ENCODE measurements around the gene C2orf78.

Gene C2orf78

DNA sequence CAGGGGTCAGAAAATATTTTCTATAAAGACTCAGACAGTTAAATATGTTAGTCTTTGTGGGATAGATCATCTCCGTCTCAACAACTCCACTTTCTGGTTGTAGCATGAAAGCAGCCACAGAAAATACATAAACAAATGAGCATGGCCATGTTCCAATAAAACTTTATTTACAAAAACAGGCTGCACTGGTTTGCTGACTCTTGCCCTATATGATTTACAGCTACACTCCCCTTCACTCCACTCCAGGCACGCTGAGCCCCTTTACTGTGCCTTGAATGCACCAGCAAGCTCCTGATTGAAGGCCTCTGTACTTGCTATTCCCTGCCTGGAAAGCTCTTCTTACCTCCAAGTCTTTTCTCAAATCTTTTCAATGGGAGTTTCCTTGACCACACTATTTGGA lies 39.0 kb downstream of the C2orf78 start:
- H3K36me3 ChIP-seq (replicated peaks; ENCODE audit: low read depth, low read length), result no peaks in the 10 kb centered on the region
- H3K4me2 ChIP-seq (ENCODE audit: low read length), result peak overlapping the region; percentile 75
- peaks cover 58% of the 10 kb centered on the region for H3K4me1 ChIP-seq (ENCODE audit: low read length)
- peak overlapping the region; percentile 47 for H3K4me3 ChIP-seq (ENCODE audit: low read length)
- peak overlapping the region; percentile 82 for H3K9ac ChIP-seq (ENCODE audit: low read length)
- 0 out of 2 replicates have a peak, but pooled peaks have one; percentile 10 for TF ChIP-seq CTCF (IDR thresholded peaks at IDR 0.05; ENCODE audit: low read depth, low read length)
- no peak for TF ChIP-seq EZH2phosphoT487 (IDR thresholded peaks at IDR 0.05; ENCODE audit: low read depth)
- H4K20me1 ChIP-seq (ENCODE audit: insufficient read depth, low read length), result no peaks in the 10 kb centered on the region
- peak overlapping the region; percentile 98 for H3K27ac ChIP-seq (ENCODE audit: low read length)
- no peaks in the 10 kb centered on the region for H3K9me3 ChIP-seq (ENCODE audit: insufficient read depth, low read length)
- peak overlapping the region; percentile 73 for H2AFZ ChIP-seq (ENCODE audit: low read depth, low read length)
- H3K79me2 ChIP-seq (ENCODE audit: low read length), result no peaks in the 10 kb centered on the region
- no peaks in the 10 kb centered on the region for H3K27me3 ChIP-seq (ENCODE audit: low read depth, low read length)

DNA sequence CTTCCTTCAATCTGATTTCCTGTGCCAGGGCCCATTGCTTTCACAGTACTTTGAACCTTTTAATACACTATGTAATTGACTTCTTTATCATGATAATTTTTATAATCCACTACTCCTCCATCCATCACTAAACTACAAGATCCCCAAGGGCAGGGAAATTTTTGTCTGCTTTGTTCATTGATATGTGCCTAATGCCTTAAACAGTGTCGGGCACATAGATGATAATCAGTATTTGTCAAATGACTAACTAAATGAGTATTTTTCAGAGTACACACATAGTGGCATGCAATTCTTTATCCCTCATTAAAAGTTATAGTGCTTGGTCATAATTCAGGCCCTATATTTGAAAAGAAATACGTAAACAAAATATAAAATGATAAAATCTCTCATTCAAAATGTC lies 39.4 kb downstream of the C2orf78 start:
- Histone ChIP-seq H3K9me3 (ENCODE audit: insufficient read depth, low read length) (no peaks in the 10 kb centered on the region), H3K4me2 (ENCODE audit: low read length) (peak overlapping the region; percentile 75), H3K36me3 (replicated peaks; ENCODE audit: low read depth, low read length) (no peaks in the 10 kb centered on the region), H4K20me1 (ENCODE audit: insufficient read depth, low read length) (no peaks in the 10 kb centered on the region), H3K79me2 (ENCODE audit: low read length) (no peaks in the 10 kb centered on the region), H3K27me3 (ENCODE audit: low read depth, low read length) (no peaks in the 10 kb centered on the region), H2AFZ (ENCODE audit: low read depth, low read length) (peak overlapping the region; percentile 73), H3K4me3 (ENCODE audit: low read length) (peak overlapping the region; percentile 47; the same call in 1 of the 2 replicates), H3K4me1 (ENCODE audit: low read length) (peaks cover 60% of the 10 kb centered on the region), H3K27ac (ENCODE audit: low read length) (peak overlapping the region; percentile 98), H3K9ac (ENCODE audit: low read length) (peak overlapping the region; percentile 82)
- TF ChIP-seq CTCF (IDR thresholded peaks at IDR 0.05; ENCODE audit: low read depth, low read length) (no peak), EZH2phosphoT487 (IDR thresholded peaks at IDR 0.05; ENCODE audit: low read depth) (no peak)

GRCh38 chr2:73823916-73824523 lies 40.0 kb downstream of the C2orf78 start:
- Histone ChIP-seq H3K79me2 (ENCODE audit: low read length) (peaks cover 3% of the 10 kb centered on the region), H3K4me1 (ENCODE audit: low read length) (peaks cover 60% of the 10 kb centered on the region), H3K27me3 (ENCODE audit: low read depth, low read length) (no peaks in the 10 kb centered on the region), H3K9ac (ENCODE audit: low read length) (peak overlapping the region; percentile 82; the same call in 1 of the 2 replicates), H2AFZ (ENCODE audit: low read depth, low read length) (no peak overlapping the region), H3K4me3 (ENCODE audit: low read length) (no peak overlapping the region), H3K4me2 (ENCODE audit: low read length) (peak overlapping the region; percentile 75; the same call in 1 of the 2 replicates), H3K27ac (ENCODE audit: low read length) (peak overlapping the region; percentile 98), H4K20me1 (ENCODE audit: insufficient read depth, low read length) (no peaks in the 10 kb centered on the region), H3K36me3 (replicated peaks; ENCODE audit: low read depth, low read length) (no peaks in the 10 kb centered on the region), H3K9me3 (ENCODE audit: insufficient read depth, low read length) (no peaks in the 10 kb centered on the region)
- TF ChIP-seq EZH2phosphoT487 (IDR thresholded peaks at IDR 0.05; ENCODE audit: low read depth) (no peak), CTCF (IDR thresholded peaks at IDR 0.05; ENCODE audit: low read depth, low read length) (peak; percentile 91)

DNA sequence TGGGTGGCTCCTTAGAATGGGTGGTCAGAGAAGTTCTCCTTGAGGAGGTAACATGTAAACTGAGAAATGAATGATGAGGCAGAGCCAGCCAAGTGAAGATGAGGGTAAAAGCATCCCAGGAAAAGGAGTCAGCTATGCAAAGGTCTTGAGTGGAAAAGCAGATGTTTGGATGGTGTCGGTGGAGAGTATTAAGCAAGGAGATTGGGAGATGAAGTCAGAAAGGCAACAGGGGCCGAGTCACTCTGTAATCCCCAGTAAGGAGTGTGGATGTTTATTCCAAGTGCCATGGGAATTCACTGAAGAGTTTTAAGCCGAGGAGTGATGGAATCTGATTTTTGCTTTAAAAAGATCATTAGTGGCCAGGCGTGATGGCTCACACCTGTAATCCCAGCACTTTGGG lies 41.4 kb downstream of the C2orf78 start:
- no peak for TF ChIP-seq EZH2phosphoT487 (IDR thresholded peaks at IDR 0.05; ENCODE audit: low read depth)
- no peak for TF ChIP-seq CTCF (IDR thresholded peaks at IDR 0.05; ENCODE audit: low read depth, low read length)
- peaks cover 17% of the 10 kb centered on the region for H3K79me2 ChIP-seq (ENCODE audit: low read length)
- H4K20me1 ChIP-seq (ENCODE audit: insufficient read depth, low read length), result no peaks in the 10 kb centered on the region
- H3K4me3 ChIP-seq (ENCODE audit: low read length), result no peak overlapping the region
- no peak overlapping the region for H3K4me2 ChIP-seq (ENCODE audit: low read length)
- H3K4me1 ChIP-seq (ENCODE audit: low read length), result peaks cover 63% of the 10 kb centered on the region
- no peak overlapping the region for H3K27ac ChIP-seq (ENCODE audit: low read length)
- H3K36me3 ChIP-seq (replicated peaks; ENCODE audit: low read depth, low read length), result no peaks in the 10 kb centered on the region
- no peak overlapping the region for H3K9ac ChIP-seq (ENCODE audit: low read length)
- no peaks in the 10 kb centered on the region for H3K27me3 ChIP-seq (ENCODE audit: low read depth, low read length)
- H2AFZ ChIP-seq (ENCODE audit: low read depth, low read length), result no peak overlapping the region
- H3K9me3 ChIP-seq (ENCODE audit: insufficient read depth, low read length), result no peaks in the 10 kb centered on the region

Measured in OCI-LY3 (cell line).